Heart left ventricle (tissue), 16 donors: ENCODE data around the gene B4GALT5. TPM values are rescaled to one million over a fixed set of nuclear protein-coding genes. Genes with fewer than 3 reads are reported as not detected.

Source experiments
- ATAC-seq, 4 donors: fragments of 200-7000 bp; cut with Tn5 transposase; one replicate each; pipeline ENCODE4 v1.9.1; 2020 to 2022; ENCODE audit warnings: moderate library complexity in 4 of 4, mild to moderate bottlenecking in 3 of 4, moderate number of reproducible peaks in 1 of 4
- DNase-seq, 5 donors: peaks; one replicate each; pipeline ENCODE4 v3.0.0-alpha.2; 2020
- H3K27ac ChIP-seq, 12 donors: fragments of 200-600 bp; sonication (generic) in 4 of 12; one replicate each; pipeline versions ENCODE4 v1.5.0 to v1.8.0; 2016 to 2022; ENCODE audit warnings: mild to moderate bottlenecking in 2 of 12
- H3K27me3 ChIP-seq, 9 donors: fragments of 200-600 bp; sonication (generic) in 2 of 9; one replicate each; pipeline versions ENCODE4 v1.5.1 to v1.8.0; 2016 to 2022; ENCODE audit warnings: mild to moderate bottlenecking in 3 of 9
- H3K36me3 ChIP-seq, 9 donors: fragments of 200-600 bp; sonication (generic) in 2 of 9; one replicate each; pipeline versions ENCODE4 v1.5.0 to v1.8.0; 2018 to 2022; ENCODE audit warnings: mild to moderate bottlenecking in 2 of 9
- H3K4me1 ChIP-seq, 12 donors: fragments of 200-600 bp; sonication (generic) in 4 of 12; one replicate each; pipeline versions ENCODE4 v1.5.0 to v1.8.0; 2016 to 2022; ENCODE audit warnings: mild to moderate bottlenecking in 3 of 12
- H3K4me3 ChIP-seq, 12 donors: fragments of 200-600 bp; sonication (generic) in 4 of 12; one replicate each; pipeline versions ENCODE4 v1.5.0 to v1.8.0; 2017 to 2022; ENCODE audit warnings: mild to moderate bottlenecking in 9 of 12, moderate library complexity in 4 of 12
- H3K9me3 ChIP-seq, 12 donors: fragments of 200-600 bp; sonication (generic) in 4 of 12; one replicate each; pipeline versions ENCODE4 v1.5.0 to v1.8.0; 2016 to 2022; ENCODE audit warnings: mild to moderate bottlenecking in 1 of 12
- POLR2A ChIP-seq, 2 donors: fragments of 450-650 bp; IDR thresholded peaks; one replicate each; pipeline ENCODE4 v1.6.1; 2017; ENCODE audit warnings: antibody characterized with exemption in 2 of 2, mild to moderate bottlenecking in 2 of 2, moderate library complexity in 2 of 2
- WGBS, 4 donors: extraction: QIAGEN DNeasy Blood & Tissue Kit in 2 of 4; methylation state at CpG; one replicate each; pipeline versions ENCODE4 v1.1.5 to v1.1.7; 2013 to 2018; 5-methylcytosine and 5-hydroxymethylcytosine counted together
- intact Hi-C, 10 donors: fragments of 100-400 bp; cut with DNase I; formaldehyde crosslinking; loops; one replicate each; pipeline versions ENCODE4 v1.11.1 to v1.14.2; 2022
- polyA plus RNA-seq, 2 donors: library from polyadenylated mRNA; stranded (reverse); fragments of 200-250 nt; gene quantifications; one replicate each; pipeline ENCODE4 v1.2.3, GENCODE V29; 2013
- total RNA-seq, 9 donors: library from RNA; depleted of rRNA in 2 of 9; stranded (reverse); fragments of >200 nt in 2 of 9; fragmentation: NEBNext Ultra II Directional in 3 of 9; extraction: Animal tissue kit (Norgen Biotek cat#: 25700) in 3 of 9; gene quantifications; one replicate each; pipeline versions ENCODE4 v1.1.0 to v1.2.4, GENCODE V29; 2016 to 2023
- TF ChIP-seq, protein P1 (sequence below), 12 donors: fragments of 200-600 bp; sonication (generic) in 4 of 12; IDR thresholded peaks; one replicate each; pipeline versions ENCODE4 v1.5.0 to v1.8.0; 2018 to 2022; ENCODE audit warnings: antibody characterized with exemption in 12 of 12, mild to moderate bottlenecking in 5 of 12
- donor health status: ischemic (EF 13 %, LVEDD 7.1; RV severe dilation, severe dysfunction).
- donor health status: healthy with polysubstance abuse.
- donor health status: DM: no; HTN: yes; CAD: no.
- donor health status: DM: no; HTN: no; CAD: no.
- donor health status: ischemic (EF 25% LVEDD 6.9; RV normal size, moderate dysfunction).
- donor health status: ischemic (EF 25% LVEDD 5.7; RV mildly dilated, moderate dysfunction).
- donor health status: healthy.
- donor health status: DM: yes; HTN: yes; CAD: no.
- donor health status: ischemic (EF 35%, LVEDD 5.7; RV mildly dilated, moderate dysfunction).
- donor health status: nonischemic (EF 11% LVEDD 7.7; RV severe dilation, severe dysfunction).
- donor health status: DM: yes; HTN: yes; CAD: no.
- donor health status: PGD.
- donor health status: ischemic (EF 29% LVEDD 5.4; RV normal size, mild dysfunction).
- donor health status: nonischemic (EF 23%, LVEDD 6.1; RV moderate dilation, normal function).

Gene B4GALT5
- total and polyA plus RNA-seq, 11 donors: 7.0 to 60.4 (median 29.3) TPM

DNA sequence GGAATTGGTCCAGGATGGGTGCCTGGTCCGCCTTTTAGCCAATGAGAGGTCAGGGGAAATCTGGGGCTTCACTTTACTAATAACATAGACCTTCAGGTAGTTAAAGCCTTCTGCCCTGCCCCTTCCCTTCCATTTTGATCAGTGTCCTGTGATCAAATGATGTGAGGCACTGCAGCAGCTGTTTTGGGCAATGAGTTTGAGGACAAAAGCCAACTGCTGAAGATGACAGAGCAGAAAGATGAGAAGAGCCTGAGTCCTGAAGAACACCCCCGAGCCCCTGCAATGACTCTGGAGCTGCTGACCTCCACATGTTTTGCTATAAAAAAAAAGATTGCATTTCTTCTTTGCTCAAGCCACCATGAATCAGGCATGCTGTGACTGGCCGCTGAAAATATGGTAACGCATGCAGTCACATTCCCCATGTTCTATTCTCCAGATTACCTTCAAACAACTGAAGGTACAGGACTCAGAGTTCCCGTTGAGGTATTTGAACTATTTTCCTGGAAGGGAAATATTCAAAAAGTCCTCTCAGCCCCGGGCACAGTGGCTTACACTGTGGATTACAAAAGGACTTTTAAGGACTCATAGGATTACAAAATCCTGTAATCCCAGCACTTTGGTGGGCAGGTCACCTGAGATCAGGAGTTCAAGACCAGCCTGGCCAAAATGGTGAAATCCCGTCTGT is 45.7 kb upstream of the B4GALT5 start:
- no peak for DNase-seq
- Histone ChIP-seq H3K27ac (no peak overlapping the region), H3K27me3 (no peaks in the 10 kb centered on the region), H3K36me3 (no peaks in the 10 kb centered on the region), H3K4me1 (peaks cover 0 to 7% (median 0%) of the 10 kb centered on the region in 12 donors), H3K9me3 (no peaks in the 10 kb centered on the region), H3K4me3 (no peak overlapping the region)
- ATAC-seq: no peak
- 80 to 90% (median 85%) methylated on average over 7 of the region's 7 CpGs for WGBS, 4 donors
- intact Hi-C loops: no loop called here
- TF ChIP-seq POLR2A (IDR thresholded peaks at IDR 0.05): no peak
- TF ChIP-seq, protein P1, sequence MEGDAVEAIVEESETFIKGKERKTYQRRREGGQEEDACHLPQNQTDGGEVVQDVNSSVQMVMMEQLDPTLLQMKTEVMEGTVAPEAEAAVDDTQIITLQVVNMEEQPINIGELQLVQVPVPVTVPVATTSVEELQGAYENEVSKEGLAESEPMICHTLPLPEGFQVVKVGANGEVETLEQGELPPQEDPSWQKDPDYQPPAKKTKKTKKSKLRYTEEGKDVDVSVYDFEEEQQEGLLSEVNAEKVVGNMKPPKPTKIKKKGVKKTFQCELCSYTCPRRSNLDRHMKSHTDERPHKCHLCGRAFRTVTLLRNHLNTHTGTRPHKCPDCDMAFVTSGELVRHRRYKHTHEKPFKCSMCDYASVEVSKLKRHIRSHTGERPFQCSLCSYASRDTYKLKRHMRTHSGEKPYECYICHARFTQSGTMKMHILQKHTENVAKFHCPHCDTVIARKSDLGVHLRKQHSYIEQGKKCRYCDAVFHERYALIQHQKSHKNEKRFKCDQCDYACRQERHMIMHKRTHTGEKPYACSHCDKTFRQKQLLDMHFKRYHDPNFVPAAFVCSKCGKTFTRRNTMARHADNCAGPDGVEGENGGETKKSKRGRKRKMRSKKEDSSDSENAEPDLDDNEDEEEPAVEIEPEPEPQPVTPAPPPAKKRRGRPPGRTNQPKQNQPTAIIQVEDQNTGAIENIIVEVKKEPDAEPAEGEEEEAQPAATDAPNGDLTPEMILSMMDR (IDR thresholded peaks at IDR 0.05): no peak

DNA sequence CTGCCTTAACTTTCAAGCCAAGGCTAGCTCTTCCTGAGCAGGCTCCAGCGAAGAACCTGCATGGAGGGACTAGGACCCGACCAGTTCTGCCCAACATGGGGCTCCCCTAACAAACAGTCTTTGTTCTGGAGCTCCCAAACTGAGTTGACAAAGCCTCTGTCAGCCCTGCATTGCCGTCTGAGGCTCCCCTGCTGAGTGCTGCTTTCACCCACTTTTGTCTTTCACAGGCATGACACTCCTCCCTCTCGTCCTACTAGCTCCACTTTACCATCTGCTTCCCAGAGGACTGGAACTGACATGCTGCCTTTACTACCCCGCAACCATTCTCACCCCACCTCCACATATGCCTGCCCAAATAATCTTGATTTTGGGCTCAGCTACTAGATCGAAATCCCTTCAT is 45.1 kb upstream of the B4GALT5 start:
- H3K4me1 ChIP-seq: peaks cover 0 to 7% (median 0%) of the 10 kb centered on the region in 12 donors
- no peak for DNase-seq
- no peak for ATAC-seq
- WGBS, 4 donors: 78 to 83% (median 81%) methylated on average over 6 of the region's 6 CpGs
- H3K27ac ChIP-seq: no peak overlapping the region
- H3K27me3 ChIP-seq: no peaks in the 10 kb centered on the region
- intact Hi-C loops: no loop called here
- TF ChIP-seq, protein P1 (IDR thresholded peaks at IDR 0.05): no peak
- no peak for TF ChIP-seq POLR2A (IDR thresholded peaks at IDR 0.05)
- H3K4me3 ChIP-seq: no peak overlapping the region
- no peaks in the 10 kb centered on the region for H3K36me3 ChIP-seq
- no peaks in the 10 kb centered on the region for H3K9me3 ChIP-seq

DNA sequence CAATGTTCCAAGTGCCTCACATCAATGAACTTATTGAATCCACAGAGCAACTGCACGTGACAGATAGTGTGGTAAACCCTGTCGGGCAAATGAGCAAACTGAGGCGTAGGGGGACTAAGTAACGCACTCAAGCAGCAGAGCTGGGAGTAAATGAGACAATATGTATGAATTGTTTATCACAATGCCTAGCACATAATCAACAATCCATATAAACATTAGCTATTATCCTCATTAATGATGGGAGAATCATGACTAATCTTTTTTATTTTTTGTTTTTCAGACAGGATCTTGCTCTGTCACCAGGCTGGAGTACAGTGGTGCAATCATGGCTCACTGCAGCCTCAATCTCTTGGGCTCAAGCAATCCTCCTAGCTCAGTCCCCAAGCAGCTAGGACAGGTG is 43.9 kb upstream of the B4GALT5 start:
- H3K36me3 ChIP-seq: no peaks in the 10 kb centered on the region
- H3K4me3 ChIP-seq: no peak overlapping the region
- H3K9me3 ChIP-seq: no peaks in the 10 kb centered on the region
- TF ChIP-seq, protein P1 (IDR thresholded peaks at IDR 0.05): no peak
- TF ChIP-seq POLR2A (IDR thresholded peaks at IDR 0.05): no peak
- ATAC-seq (no peak), DNase-seq (no peak)
- H3K27ac ChIP-seq: no peak overlapping the region
- intact Hi-C loops: no loop called here
- H3K4me1 ChIP-seq: peaks cover 0 to 7% (median 0%) of the 10 kb centered on the region in 12 donors
- WGBS, 4 donors: 86 to 98% (median 93%) methylated on average over 4 of the region's 4 CpGs
- H3K27me3 ChIP-seq: no peaks in the 10 kb centered on the region

DNA sequence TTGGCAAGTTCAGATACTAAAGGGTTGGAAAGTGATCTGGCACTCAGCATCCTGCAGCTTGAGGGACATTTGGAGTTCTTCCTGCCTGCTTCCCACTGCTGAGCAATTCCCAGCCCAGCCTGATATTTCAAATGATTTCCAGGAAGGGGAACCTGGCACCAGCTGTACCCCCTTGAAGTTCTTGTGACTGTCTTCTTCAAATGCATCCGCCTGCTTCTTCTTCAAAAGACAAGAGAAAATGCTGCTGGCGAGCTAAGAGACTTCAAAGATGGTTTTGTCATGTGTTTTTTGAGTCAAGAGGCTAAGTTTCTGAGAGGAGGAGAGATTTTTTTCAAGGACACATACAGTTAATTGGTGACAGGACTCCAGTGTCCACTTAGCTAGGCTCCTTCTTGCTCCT is 42.6 kb upstream of the B4GALT5 start:
- Histone ChIP-seq H3K4me1 (peaks cover 0 to 7% (median 0%) of the 10 kb centered on the region in 12 donors), H3K4me3 (no peak overlapping the region), H3K27ac (no peak overlapping the region), H3K27me3 (no peaks in the 10 kb centered on the region), H3K36me3 (no peaks in the 10 kb centered on the region), H3K9me3 (no peaks in the 10 kb centered on the region)
- ATAC-seq (no peak), DNase-seq (no peak)
- no peak for TF ChIP-seq POLR2A (IDR thresholded peaks at IDR 0.05)
- TF ChIP-seq, protein P1 (IDR thresholded peaks at IDR 0.05): no peak
- intact Hi-C loops: no loop called here
- WGBS, 4 donors: 63 to 85% (median 68%) methylated on average over 2 of the region's 2 CpGs
